Heart left ventricle (tissue), 16 donors: ENCODE results near the gene CD68. TPM values are rescaled to one million over a fixed set of nuclear protein-coding genes. Genes with fewer than 3 reads are reported as not detected.

ENCODE experiments used
- ATAC-seq, 4 donors: fragments of 200-7000 bp; cut with Tn5 transposase; one replicate each; pipeline ENCODE4 v1.9.1; 2020 to 2022; ENCODE audit warnings: moderate library complexity in 4 of 4, mild to moderate bottlenecking in 3 of 4, moderate number of reproducible peaks in 1 of 4
- DNase-seq, 5 donors: peaks; one replicate each; pipeline ENCODE4 v3.0.0-alpha.2; 2020
- H3K27ac ChIP-seq, 12 donors: fragments of 200-600 bp; sonication (generic) in 4 of 12; one replicate each; pipeline versions ENCODE4 v1.5.0 to v1.8.0; 2016 to 2022; ENCODE audit warnings: mild to moderate bottlenecking in 2 of 12
- H3K27me3 ChIP-seq, 9 donors: fragments of 200-600 bp; sonication (generic) in 2 of 9; one replicate each; pipeline versions ENCODE4 v1.5.1 to v1.8.0; 2016 to 2022; ENCODE audit warnings: mild to moderate bottlenecking in 3 of 9
- H3K36me3 ChIP-seq, 9 donors: fragments of 200-600 bp; sonication (generic) in 2 of 9; one replicate each; pipeline versions ENCODE4 v1.5.0 to v1.8.0; 2018 to 2022; ENCODE audit warnings: mild to moderate bottlenecking in 2 of 9
- H3K4me1 ChIP-seq, 12 donors: fragments of 200-600 bp; sonication (generic) in 4 of 12; one replicate each; pipeline versions ENCODE4 v1.5.0 to v1.8.0; 2016 to 2022; ENCODE audit warnings: mild to moderate bottlenecking in 3 of 12
- H3K4me3 ChIP-seq, 12 donors: fragments of 200-600 bp; sonication (generic) in 4 of 12; one replicate each; pipeline versions ENCODE4 v1.5.0 to v1.8.0; 2017 to 2022; ENCODE audit warnings: mild to moderate bottlenecking in 9 of 12, moderate library complexity in 4 of 12
- H3K9me3 ChIP-seq, 12 donors: fragments of 200-600 bp; sonication (generic) in 4 of 12; one replicate each; pipeline versions ENCODE4 v1.5.0 to v1.8.0; 2016 to 2022; ENCODE audit warnings: mild to moderate bottlenecking in 1 of 12
- POLR2A ChIP-seq, 2 donors: fragments of 450-650 bp; IDR thresholded peaks; one replicate each; pipeline ENCODE4 v1.6.1; 2017; ENCODE audit warnings: antibody characterized with exemption in 2 of 2, mild to moderate bottlenecking in 2 of 2, moderate library complexity in 2 of 2
- WGBS, 4 donors: extraction: QIAGEN DNeasy Blood & Tissue Kit in 2 of 4; methylation state at CpG; one replicate each; pipeline versions ENCODE4 v1.1.5 to v1.1.7; 2013 to 2018; 5-methylcytosine and 5-hydroxymethylcytosine counted together
- intact Hi-C, 10 donors: fragments of 100-400 bp; cut with DNase I; formaldehyde crosslinking; loops; one replicate each; pipeline versions ENCODE4 v1.11.1 to v1.14.2; 2022
- polyA plus RNA-seq, 2 donors: library from polyadenylated mRNA; stranded (reverse); fragments of 200-250 nt; gene quantifications; one replicate each; pipeline ENCODE4 v1.2.3, GENCODE V29; 2013
- total RNA-seq, 9 donors: library from RNA; depleted of rRNA in 2 of 9; stranded (reverse); fragments of >200 nt in 2 of 9; fragmentation: NEBNext Ultra II Directional in 3 of 9; extraction: Animal tissue kit (Norgen Biotek cat#: 25700) in 3 of 9; gene quantifications; one replicate each; pipeline versions ENCODE4 v1.1.0 to v1.2.4, GENCODE V29; 2016 to 2023
- TF ChIP-seq, protein P1 (sequence below), 12 donors: fragments of 200-600 bp; sonication (generic) in 4 of 12; IDR thresholded peaks; one replicate each; pipeline versions ENCODE4 v1.5.0 to v1.8.0; 2018 to 2022; ENCODE audit warnings: antibody characterized with exemption in 12 of 12, mild to moderate bottlenecking in 5 of 12
- donor health status: ischemic (EF 13 %, LVEDD 7.1; RV severe dilation, severe dysfunction).
- donor health status: healthy with polysubstance abuse.
- donor health status: DM: no; HTN: yes; CAD: no.
- donor health status: DM: no; HTN: no; CAD: no.
- donor health status: ischemic (EF 25% LVEDD 6.9; RV normal size, moderate dysfunction).
- donor health status: ischemic (EF 25% LVEDD 5.7; RV mildly dilated, moderate dysfunction).
- donor health status: healthy.
- donor health status: DM: yes; HTN: yes; CAD: no.
- donor health status: ischemic (EF 35%, LVEDD 5.7; RV mildly dilated, moderate dysfunction).
- donor health status: nonischemic (EF 11% LVEDD 7.7; RV severe dilation, severe dysfunction).
- donor health status: DM: yes; HTN: yes; CAD: no.
- donor health status: PGD.
- donor health status: ischemic (EF 29% LVEDD 5.4; RV normal size, mild dysfunction).
- donor health status: nonischemic (EF 23%, LVEDD 6.1; RV moderate dilation, normal function).

The CD68 gene
- total and polyA plus RNA-seq, 11 donors, result 9.9 to 324 (median 22.5) TPM

DNA sequence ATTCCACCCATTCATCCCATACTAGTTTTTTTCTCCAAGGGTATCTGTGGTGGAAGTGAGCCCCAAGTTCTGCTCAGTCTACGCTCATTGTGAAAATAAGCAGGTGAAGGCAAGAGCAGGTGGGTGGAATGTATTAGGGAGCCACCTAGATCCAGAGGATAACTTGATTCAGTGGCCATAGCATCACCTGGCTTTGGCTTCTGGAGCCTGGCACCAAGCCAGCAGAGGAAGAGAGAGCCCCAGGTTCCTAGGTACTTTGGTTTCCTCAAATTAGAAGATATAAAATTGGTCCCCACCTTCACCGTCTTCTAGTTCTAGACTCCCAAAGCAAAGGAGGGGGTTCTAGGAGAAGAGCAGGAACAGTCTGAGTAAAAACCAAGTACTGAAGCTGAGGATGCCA lies 31.2 kb downstream of the CD68 start:
- Histone ChIP-seq H3K36me3 (peaks cover 0 to 29% (median 12%) of the 10 kb centered on the region in 9 donors), H3K27me3 (no peaks in the 10 kb centered on the region), H3K4me3 (no peak overlapping the region), H3K9me3 (no peaks in the 10 kb centered on the region), H3K27ac (peak overlapping the region in 1 of 12 donors; percentile 15), H3K4me1 (peaks cover 4 to 59% (median 36%) of the 10 kb centered on the region in 12 donors)
- TF ChIP-seq POLR2A (IDR thresholded peaks at IDR 0.05), result no peak
- TF ChIP-seq, protein P1, sequence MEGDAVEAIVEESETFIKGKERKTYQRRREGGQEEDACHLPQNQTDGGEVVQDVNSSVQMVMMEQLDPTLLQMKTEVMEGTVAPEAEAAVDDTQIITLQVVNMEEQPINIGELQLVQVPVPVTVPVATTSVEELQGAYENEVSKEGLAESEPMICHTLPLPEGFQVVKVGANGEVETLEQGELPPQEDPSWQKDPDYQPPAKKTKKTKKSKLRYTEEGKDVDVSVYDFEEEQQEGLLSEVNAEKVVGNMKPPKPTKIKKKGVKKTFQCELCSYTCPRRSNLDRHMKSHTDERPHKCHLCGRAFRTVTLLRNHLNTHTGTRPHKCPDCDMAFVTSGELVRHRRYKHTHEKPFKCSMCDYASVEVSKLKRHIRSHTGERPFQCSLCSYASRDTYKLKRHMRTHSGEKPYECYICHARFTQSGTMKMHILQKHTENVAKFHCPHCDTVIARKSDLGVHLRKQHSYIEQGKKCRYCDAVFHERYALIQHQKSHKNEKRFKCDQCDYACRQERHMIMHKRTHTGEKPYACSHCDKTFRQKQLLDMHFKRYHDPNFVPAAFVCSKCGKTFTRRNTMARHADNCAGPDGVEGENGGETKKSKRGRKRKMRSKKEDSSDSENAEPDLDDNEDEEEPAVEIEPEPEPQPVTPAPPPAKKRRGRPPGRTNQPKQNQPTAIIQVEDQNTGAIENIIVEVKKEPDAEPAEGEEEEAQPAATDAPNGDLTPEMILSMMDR (IDR thresholded peaks at IDR 0.05), result no peak
- DNase-seq (no peak), ATAC-seq (no peak)
- 96 to 98% (median 97%) methylated on average over 2 of the region's 2 CpGs for WGBS, 4 donors
- intact Hi-C loops, result no loop called here

DNA sequence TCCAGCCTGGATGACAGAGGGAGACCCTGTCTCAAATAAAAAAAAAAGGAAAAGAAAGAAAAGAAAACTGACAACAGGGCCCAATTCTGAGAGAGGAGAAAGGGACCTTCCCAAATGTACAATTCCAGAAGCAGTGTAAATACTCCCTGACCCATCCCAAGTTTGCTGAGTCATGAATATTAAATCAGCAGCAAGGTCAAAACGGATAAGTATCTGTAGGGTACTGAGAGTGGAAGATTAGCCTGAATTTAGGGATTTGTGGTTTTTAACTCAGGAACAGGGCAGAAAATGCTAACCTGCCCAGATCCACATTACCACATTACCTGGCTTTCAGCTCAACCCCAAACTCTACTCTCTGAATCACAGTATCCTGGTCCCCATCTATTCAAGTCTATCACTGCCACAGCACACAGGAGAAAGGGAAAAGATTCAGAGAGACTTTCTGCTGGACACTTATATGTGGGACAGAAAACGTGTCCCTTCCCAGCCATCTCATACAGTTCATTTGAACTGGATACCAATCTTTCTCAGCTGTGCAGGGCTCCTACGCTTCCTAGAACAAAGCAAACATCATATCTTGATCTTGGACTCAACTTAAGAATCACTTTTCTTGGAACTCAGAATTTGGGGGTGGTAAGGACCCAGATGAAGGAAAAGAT lies 32.3 kb downstream of the CD68 start:
- H3K4me1 ChIP-seq, result peaks cover 4 to 54% (median 33%) of the 10 kb centered on the region in 12 donors

GRCh38 chr17:7612294-7612640 lies 32.8 kb downstream of the CD68 start:
- DNase-seq (no peak), ATAC-seq (no peak)
- 88 to 94% (median 91%) methylated on average over 1 of the region's 1 CpG for WGBS, 4 donors
- H3K4me1 ChIP-seq, result peaks cover 4 to 51% (median 33%) of the 10 kb centered on the region in 12 donors
- H3K27me3 ChIP-seq, result no peaks in the 10 kb centered on the region
- H3K36me3 ChIP-seq, result peaks cover 0 to 24% (median 9%) of the 10 kb centered on the region in 9 donors
- intact Hi-C loops, result no loop called here
- peak overlapping the region in 1 of 12 donors; percentile 8 for H3K4me3 ChIP-seq
- H3K9me3 ChIP-seq, result no peaks in the 10 kb centered on the region
- peak overlapping the region in 4 of 12 donors; percentile 4 to 96 (median 20) for H3K27ac ChIP-seq
- TF ChIP-seq POLR2A (IDR thresholded peaks at IDR 0.05), result no peak
- TF ChIP-seq, protein P1 (IDR thresholded peaks at IDR 0.05), result no peak

More for the DNA sequence above, 32.3 kb downstream of the CD68 start:
- no peak for DNase-seq
- H3K4me3 ChIP-seq, result peak overlapping the region in 1 of 12 donors; percentile 1
- no peaks in the 10 kb centered on the region for H3K27me3 ChIP-seq
- H3K9me3 ChIP-seq, result no peaks in the 10 kb centered on the region
- intact Hi-C loops, result no loop called here
- WGBS, 4 donors, result 48 to 58% (median 51%) methylated on average over 3 of the region's 3 CpGs
- no peak for TF ChIP-seq POLR2A (IDR thresholded peaks at IDR 0.05)
- TF ChIP-seq, protein P1 (IDR thresholded peaks at IDR 0.05), result no peak
- peak overlapping the region in 4 of 12 donors; percentile 4 to 40 (median 20) for H3K27ac ChIP-seq
- no peak for ATAC-seq
- peaks cover 0 to 24% (median 9%) of the 10 kb centered on the region in 9 donors for H3K36me3 ChIP-seq

- DNase-seq (no peak), ATAC-seq (no peak)
- TF ChIP-seq, protein P1 (IDR thresholded peaks at IDR 0.05), result no peak
- no peak for TF ChIP-seq POLR2A (IDR thresholded peaks at IDR 0.05)
These were observed 34.5 kb downstream of the CD68 start for GRCh38 chr17:7613769-7614424.

More at GRCh38 chr17:7613769-7614424, 34.5 kb downstream of the CD68 start:
- intact Hi-C loops, result no loop called here
- Histone ChIP-seq H3K4me1 (peaks cover 4 to 51% (median 33%) of the 10 kb centered on the region in 12 donors), H3K27me3 (no peaks in the 10 kb centered on the region), H3K9me3 (no peaks in the 10 kb centered on the region), H3K4me3 (peak overlapping the region; percentile 68 to 98 (median 86)), H3K27ac (peak overlapping the region; percentile 81 to 96 (median 94)), H3K36me3 (peaks cover 0 to 21% (median 9%) of the 10 kb centered on the region in 9 donors)
- 6 to 10% (median 7%) methylated on average over 20 of the region's 20 CpGs for WGBS, 4 donors
